ENCODE measurements around the gene APPL2.

DNA sequence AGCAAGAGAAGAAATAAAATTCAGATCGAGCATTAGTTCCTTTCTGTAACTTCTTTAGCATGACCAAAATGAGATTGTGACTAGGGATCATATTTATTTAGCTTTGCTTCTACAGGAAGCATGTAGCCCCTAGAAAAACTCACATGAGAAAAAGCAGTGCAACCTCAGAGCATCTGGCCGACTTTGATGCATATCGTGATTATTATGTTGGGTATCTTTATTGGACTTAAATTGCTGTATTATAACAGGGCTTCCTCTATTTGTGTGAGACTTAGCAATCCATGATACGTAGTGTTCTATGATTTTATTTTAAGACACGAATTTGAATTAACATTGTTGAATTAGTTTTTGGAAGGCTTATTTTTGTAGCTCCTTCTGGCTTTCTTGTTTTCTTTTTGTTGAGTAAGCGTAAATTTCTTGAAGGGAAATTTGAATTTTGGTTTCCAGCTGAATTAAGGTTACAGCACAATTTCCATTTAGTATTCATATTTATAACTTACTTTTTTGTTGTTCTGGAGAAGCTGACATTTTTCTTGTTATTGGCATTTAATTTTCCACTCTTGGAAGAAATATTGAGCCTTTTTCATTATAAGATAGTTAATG lies 94.6 kb downstream of the APPL2 start:
- TF ChIP-seq, protein P1, sequence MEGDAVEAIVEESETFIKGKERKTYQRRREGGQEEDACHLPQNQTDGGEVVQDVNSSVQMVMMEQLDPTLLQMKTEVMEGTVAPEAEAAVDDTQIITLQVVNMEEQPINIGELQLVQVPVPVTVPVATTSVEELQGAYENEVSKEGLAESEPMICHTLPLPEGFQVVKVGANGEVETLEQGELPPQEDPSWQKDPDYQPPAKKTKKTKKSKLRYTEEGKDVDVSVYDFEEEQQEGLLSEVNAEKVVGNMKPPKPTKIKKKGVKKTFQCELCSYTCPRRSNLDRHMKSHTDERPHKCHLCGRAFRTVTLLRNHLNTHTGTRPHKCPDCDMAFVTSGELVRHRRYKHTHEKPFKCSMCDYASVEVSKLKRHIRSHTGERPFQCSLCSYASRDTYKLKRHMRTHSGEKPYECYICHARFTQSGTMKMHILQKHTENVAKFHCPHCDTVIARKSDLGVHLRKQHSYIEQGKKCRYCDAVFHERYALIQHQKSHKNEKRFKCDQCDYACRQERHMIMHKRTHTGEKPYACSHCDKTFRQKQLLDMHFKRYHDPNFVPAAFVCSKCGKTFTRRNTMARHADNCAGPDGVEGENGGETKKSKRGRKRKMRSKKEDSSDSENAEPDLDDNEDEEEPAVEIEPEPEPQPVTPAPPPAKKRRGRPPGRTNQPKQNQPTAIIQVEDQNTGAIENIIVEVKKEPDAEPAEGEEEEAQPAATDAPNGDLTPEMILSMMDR (IDR thresholded peaks at IDR 0.05) = no peak
- TF ChIP-seq EP300 (IDR thresholded peaks at IDR 0.05) = no peak

Data from tibial nerve (tissue), 4 donors.